MM.1S (cell line): ENCODE results near the gene GEMIN2.

Source experiments
- DNase-seq: peaks from one replicate; pipeline ENCODE4 v3.0.0-alpha.2; 2015
- H2AFZ ChIP-seq: fragments of 300-600 bp; sonication (generic); 2 replicates; pipeline ENCODE4 v1.6.0; 2016; ENCODE audit warnings: antibody characterized with exemption, low read length
- H3F3A ChIP-seq: fragments of 300-600 bp; sonication (generic); 2 replicates; pipeline ENCODE4 v1.6.1; 2016; ENCODE audit warnings: mild to moderate bottlenecking, antibody characterized with exemption, low read length, moderate library complexity, mixed read lengths; ENCODE audit not compliant: insufficient read depth
- H3K27ac ChIP-seq: fragments of 300-600 bp; sonication (generic); 2 replicates; pipeline ENCODE4 v1.5.1; 2016; ENCODE audit warnings: mild to moderate bottlenecking, low read length
- H3K27me3 ChIP-seq: fragments of 300-600 bp; sonication (generic); replicated peaks from 2 replicates; pipeline ENCODE4 v1.6.0; 2016; ENCODE audit warnings: low read length; ENCODE audit not compliant: insufficient read depth
- H3K36me3 ChIP-seq: fragments of 300-600 bp; sonication (generic); replicated peaks from 2 replicates; pipeline ENCODE4 v1.6.1; 2016; ENCODE audit warnings: mild to moderate bottlenecking, low read length, mixed read lengths; ENCODE audit not compliant: insufficient read depth
- H3K4me1 ChIP-seq: fragments of 300-600 bp; sonication (generic); 2 replicates; pipeline ENCODE4 v1.6.1; 2016; ENCODE audit warnings: low read length, mixed read lengths
- H3K4me2 ChIP-seq: fragments of 300-600 bp; sonication (generic); 2 replicates; pipeline ENCODE4 v1.6.0; 2016; ENCODE audit warnings: low read depth, low read length
- H3K4me3 ChIP-seq: fragments of 300-600 bp; sonication (generic); 2 replicates; pipeline ENCODE4 v1.5.1; 2016; ENCODE audit warnings: low read length, mixed read lengths
- H3K79me2 ChIP-seq: fragments of 300-600 bp; sonication (generic); 2 replicates; pipeline ENCODE4 v1.6.1; 2016; ENCODE audit warnings: mixed run types, low read length, mixed read lengths
- H3K9ac ChIP-seq: fragments of 300-600 bp; sonication (generic); 2 replicates; pipeline ENCODE4 v1.6.1; 2016; ENCODE audit warnings: low read length, mixed read lengths
- H3K9me2 ChIP-seq: fragments of 300-600 bp; sonication (generic); replicated peaks from 2 replicates; pipeline ENCODE4 v1.6.1; 2016; ENCODE audit warnings: mild to moderate bottlenecking, low read length, mixed read lengths; ENCODE audit not compliant: insufficient read depth
- H3K9me3 ChIP-seq: fragments of 300-600 bp; sonication (generic); replicated peaks from 2 replicates; pipeline ENCODE4 v1.6.1; 2016; ENCODE audit warnings: mild to moderate bottlenecking, low read length, mixed read lengths; ENCODE audit not compliant: insufficient read depth
- H4K20me1 ChIP-seq: fragments of 300-600 bp; sonication (generic); 2 replicates; pipeline ENCODE4 v1.6.1; 2016; ENCODE audit warnings: mild to moderate bottlenecking, low read length, moderate library complexity, mixed read lengths; ENCODE audit not compliant: insufficient read depth
- EZH2 ChIP-seq: fragments of 300-600 bp; sonication (generic); optimal IDR thresholded peaks from 2 replicates; pipeline ENCODE3; 2017; ENCODE audit warnings: low read depth, mild to moderate bottlenecking, antibody characterized with exemption, low read length, mixed read lengths
- EZH2phosphoT487 ChIP-seq: fragments of 300-600 bp; sonication (generic); IDR thresholded peaks from 2 replicates; pipeline ENCODE4 v1.6.1; 2018; ENCODE audit warnings: antibody characterized with exemption, low read length
- TF ChIP-seq, protein P1 (sequence below): fragments of 300-600 bp; sonication (generic); IDR thresholded peaks from 2 replicates; pipeline ENCODE4 v1.5.1; 2016; ENCODE audit warnings: antibody characterized with exemption, low read length, mixed read lengths

GEMIN2 gene

GRCh38 chr14:39176263-39177167 lies 62.4 kb downstream of the GEMIN2 start:
- Histone ChIP-seq H3K9ac (peak overlapping the region; percentile 94; the same call in 1 of the 2 replicates), H3K27ac (no peak overlapping the region), H3K27me3 (no peaks in the 10 kb centered on the region), H3K36me3 (peaks cover 3% of the 10 kb centered on the region; the same call in 1 of the 2 replicates), H3K4me2 (peak overlapping the region; percentile 59; the same call in 1 of the 2 replicates), H3K9me2 (no peaks in the 10 kb centered on the region), H3K4me1 (no peaks in the 10 kb centered on the region), H3K79me2 (peaks cover 28% of the 10 kb centered on the region), H3F3A (no peaks in the 10 kb centered on the region), H2AFZ (no peak overlapping the region), H3K9me3 (no peaks in the 10 kb centered on the region), H4K20me1 (no peaks in the 10 kb centered on the region), H3K4me3 (peak overlapping the region; percentile 84)
- no peak for DNase-seq
- TF ChIP-seq EZH2 (no peak), EZH2phosphoT487 (no peak)
- TF ChIP-seq, protein P1, sequence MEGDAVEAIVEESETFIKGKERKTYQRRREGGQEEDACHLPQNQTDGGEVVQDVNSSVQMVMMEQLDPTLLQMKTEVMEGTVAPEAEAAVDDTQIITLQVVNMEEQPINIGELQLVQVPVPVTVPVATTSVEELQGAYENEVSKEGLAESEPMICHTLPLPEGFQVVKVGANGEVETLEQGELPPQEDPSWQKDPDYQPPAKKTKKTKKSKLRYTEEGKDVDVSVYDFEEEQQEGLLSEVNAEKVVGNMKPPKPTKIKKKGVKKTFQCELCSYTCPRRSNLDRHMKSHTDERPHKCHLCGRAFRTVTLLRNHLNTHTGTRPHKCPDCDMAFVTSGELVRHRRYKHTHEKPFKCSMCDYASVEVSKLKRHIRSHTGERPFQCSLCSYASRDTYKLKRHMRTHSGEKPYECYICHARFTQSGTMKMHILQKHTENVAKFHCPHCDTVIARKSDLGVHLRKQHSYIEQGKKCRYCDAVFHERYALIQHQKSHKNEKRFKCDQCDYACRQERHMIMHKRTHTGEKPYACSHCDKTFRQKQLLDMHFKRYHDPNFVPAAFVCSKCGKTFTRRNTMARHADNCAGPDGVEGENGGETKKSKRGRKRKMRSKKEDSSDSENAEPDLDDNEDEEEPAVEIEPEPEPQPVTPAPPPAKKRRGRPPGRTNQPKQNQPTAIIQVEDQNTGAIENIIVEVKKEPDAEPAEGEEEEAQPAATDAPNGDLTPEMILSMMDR: no peak

DNA sequence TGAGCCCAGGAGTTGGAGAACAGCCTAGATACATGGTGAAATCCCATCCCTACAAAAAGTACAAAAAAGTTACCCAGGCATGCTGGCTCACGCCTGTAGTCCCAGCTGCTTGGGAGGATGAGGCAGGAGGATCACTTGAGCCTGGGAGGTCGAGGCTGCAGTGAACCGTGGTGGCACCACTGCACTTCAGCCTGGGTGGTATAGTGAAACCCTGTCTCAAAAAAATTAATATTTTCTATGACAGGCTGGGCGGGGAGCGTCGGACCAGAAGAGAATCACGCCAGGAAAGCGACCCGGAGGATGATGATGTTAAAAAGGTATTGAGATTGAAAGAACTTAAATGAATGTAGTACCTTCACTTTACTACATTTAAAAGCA lies 63.0 kb downstream of the GEMIN2 start:
- no peak overlapping the region for H3K27ac ChIP-seq

DNA sequence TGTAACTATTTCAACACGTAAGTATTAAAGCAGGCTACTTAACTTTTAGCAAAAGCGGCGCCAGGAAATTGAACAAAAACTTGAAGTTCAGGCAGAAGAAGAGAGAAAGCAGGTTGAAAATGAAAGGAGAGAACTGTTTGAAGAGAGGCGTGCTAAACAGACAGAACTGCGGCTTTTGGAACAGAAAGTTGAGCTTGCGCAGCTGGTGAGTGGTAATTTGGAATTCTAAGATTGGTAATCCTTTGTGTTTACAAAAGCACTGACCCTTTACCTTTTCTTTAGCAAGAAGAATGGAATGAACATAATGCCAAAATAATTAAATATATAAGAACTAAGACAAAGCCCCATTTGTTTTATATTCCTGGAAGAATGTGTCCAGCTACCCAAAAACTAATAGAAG lies 64.9 kb downstream of the GEMIN2 start:
- TF ChIP-seq, protein P1: no peak
- TF ChIP-seq EZH2 (no peak), EZH2phosphoT487 (no peak)
- no peak overlapping the region for H3K4me3 ChIP-seq
- no peaks in the 10 kb centered on the region for H3K9me2 ChIP-seq
- peaks cover 28% of the 10 kb centered on the region for H3K79me2 ChIP-seq
- no peak overlapping the region for H3K9ac ChIP-seq
- no peaks in the 10 kb centered on the region for H3K27me3 ChIP-seq
- no peaks in the 10 kb centered on the region for H4K20me1 ChIP-seq
- no peak for DNase-seq
- H3K4me2 ChIP-seq: no peak overlapping the region
- no peaks in the 10 kb centered on the region for H3K4me1 ChIP-seq
- H3F3A ChIP-seq: no peaks in the 10 kb centered on the region
- H2AFZ ChIP-seq: no peak overlapping the region
- no peak overlapping the region for H3K27ac ChIP-seq
- H3K36me3 ChIP-seq: peaks cover 3% of the 10 kb centered on the region; the same call in 1 of the 2 replicates
- no peaks in the 10 kb centered on the region for H3K9me3 ChIP-seq

More for the DNA sequence above, 63.0 kb downstream of the GEMIN2 start:
- peaks cover 28% of the 10 kb centered on the region for H3K79me2 ChIP-seq
- DNase-seq: no peak
- H3F3A ChIP-seq: no peaks in the 10 kb centered on the region
- no peak overlapping the region for H3K4me2 ChIP-seq
- no peaks in the 10 kb centered on the region for H3K27me3 ChIP-seq
- H3K9me2 ChIP-seq: no peaks in the 10 kb centered on the region
- H2AFZ ChIP-seq: no peak overlapping the region
- no peak overlapping the region for H3K4me3 ChIP-seq
- H3K4me1 ChIP-seq: no peaks in the 10 kb centered on the region
- H3K36me3 ChIP-seq: peaks cover 3% of the 10 kb centered on the region; the same call in 1 of the 2 replicates
- H3K9ac ChIP-seq: no peak overlapping the region
- H4K20me1 ChIP-seq: no peaks in the 10 kb centered on the region
- no peaks in the 10 kb centered on the region for H3K9me3 ChIP-seq
- TF ChIP-seq EZH2phosphoT487 (no peak), EZH2 (no peak)
- TF ChIP-seq, protein P1: no peak
